GM18505 (cell line): ENCODE data around the gene CARNS1.

Experiments
- ATAC-seq: cut with Tn5 transposase; IDR thresholded peaks from one replicate; pipeline ENCODE4 v1.9.1; 2021; ENCODE audit not compliant: unreplicated experiment
- POLR2A ChIP-seq: IDR thresholded peaks from 4 replicates; pipeline ENCODE4 v1.6.1; 2011; ENCODE audit warnings: borderline replicate concordance; ENCODE audit not compliant: insufficient read depth, insufficient read length; ENCODE audit errors: extremely low read depth

CARNS1 gene

GRCh38 chr11:67449116-67449844 is 33.8 kb downstream of the CARNS1 start:
- TF ChIP-seq POLR2A, result no peak
- no peak for ATAC-seq

- TF ChIP-seq POLR2A, result no peak
- no peak for ATAC-seq
These were observed 35.5 kb downstream of the CARNS1 start for GRCh38 chr11:67450796-67451657.

DNA sequence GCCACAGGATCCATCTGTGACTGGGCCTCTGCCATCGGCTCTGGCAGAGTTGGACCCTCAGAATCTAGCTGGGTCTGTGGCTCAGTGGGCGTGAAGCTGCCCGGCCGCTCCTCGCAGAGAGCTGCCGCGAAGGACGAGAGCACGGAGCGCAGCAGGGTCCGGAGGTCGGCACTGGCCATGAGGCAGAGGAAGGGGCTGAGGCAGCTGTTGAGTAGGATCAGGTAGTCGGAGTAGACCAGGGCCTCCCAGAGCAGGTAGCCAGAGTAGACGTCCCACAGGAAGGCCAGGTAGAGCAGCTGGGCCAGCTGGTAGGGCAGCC is 36.1 kb downstream of the CARNS1 start:
- no peak for ATAC-seq
- TF ChIP-seq POLR2A, result no peak

DNA sequence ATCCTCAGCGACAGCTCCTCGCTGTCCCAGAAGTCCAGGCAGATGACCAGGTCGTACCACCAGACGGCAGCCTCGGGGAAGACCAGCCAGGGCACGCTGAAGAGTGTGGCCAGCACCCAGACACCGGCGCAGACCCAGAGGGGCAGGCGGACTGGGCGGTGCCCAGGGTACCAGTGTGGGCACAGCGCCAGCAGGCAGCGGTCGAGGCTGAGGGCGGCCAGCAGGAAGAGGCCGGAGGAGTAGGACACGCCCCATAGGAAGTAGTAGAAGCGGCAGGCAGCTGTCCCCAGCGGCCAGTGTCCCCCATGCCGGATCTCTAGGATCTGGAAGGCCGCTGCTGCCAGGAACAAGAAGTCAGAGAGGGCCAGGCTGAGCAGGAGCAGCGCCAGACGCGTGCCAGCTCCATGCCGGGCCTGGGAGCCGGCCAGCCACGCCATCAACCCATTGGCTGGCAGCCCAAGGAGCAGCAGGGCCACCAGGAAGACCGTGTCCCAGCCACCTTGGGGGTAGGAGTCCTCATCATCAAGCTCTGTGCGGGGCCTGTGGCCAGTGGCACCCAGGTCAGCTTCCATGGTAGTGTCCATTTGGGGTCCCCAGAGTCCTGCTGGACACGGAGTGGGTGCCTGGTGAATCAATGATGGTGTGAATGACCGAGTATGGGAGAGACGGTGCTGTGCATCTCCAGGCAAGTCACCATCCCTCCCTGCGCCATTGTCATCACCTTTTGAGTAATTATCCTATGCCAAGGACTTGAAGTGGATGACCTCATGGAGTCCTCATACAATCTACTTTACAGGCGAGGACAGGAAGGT is 36.9 kb downstream of the CARNS1 start, which contains the start of gene GPR152:
GPR152 (minus strand) TSS at position 589 of the 812 bp plus-strand sequence; CDS start at position 584, 5 bp downstream.
- no peak for ATAC-seq
- TF ChIP-seq POLR2A, result no peak

DNA sequence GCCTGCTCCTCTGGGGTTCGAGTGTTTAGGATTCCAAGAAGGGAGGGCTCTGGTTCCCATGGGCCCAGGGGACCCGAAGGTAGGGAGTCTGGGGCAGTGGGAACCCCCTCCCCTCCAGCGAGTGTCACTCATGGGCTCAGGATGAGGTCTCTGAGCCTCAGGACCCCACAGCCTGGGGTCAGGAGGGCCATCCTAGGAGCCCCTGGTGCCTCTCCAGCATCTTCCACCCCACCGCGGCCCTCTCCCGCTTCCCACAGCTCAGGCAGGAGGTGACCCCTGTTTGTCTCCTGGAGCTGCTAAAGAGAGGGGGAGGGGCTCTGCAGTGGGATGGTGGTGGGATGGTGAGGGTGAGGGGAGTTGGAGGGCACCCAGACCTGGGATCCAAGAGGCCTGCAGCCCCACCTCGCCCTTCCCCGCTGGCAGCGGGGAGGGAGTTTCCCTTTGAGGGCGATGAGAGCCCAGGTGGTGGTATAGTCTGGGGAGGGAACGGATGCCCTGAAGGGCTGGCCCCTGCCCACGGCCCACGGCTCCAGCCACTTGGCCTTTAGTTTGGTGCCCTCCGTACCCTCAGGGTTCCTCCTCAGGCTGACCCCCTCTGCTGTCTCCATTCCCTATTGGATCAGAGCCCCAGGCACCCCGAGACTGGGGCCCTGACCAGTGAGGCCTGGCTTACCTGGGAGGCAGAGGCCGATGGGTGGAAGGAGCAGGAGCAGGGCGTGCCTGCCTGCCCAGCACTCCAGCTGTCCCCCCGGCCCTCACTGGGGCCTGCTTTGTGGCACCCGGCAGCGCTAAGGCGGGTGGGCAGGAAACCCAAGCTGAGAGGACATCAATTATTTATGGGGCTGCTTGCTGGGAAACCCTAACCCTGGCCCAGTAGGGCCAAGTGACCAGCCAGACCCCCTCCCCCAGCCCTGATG is 38.6 kb downstream of the CARNS1 start:
- TF ChIP-seq POLR2A, result no peak
- no peak for ATAC-seq

- TF ChIP-seq POLR2A, result no peak
- no peak for ATAC-seq
These were observed 39.6 kb downstream of the CARNS1 start, which contains the start of gene CABP4 for GRCh38 chr11:67455054-67455453. Gene CABP4 (plus strand): TSS chr11:67455354. CDS start chr11:67455424, 70 bp downstream.

GRCh38 chr11:67456068-67456705 is 40.7 kb downstream of the CARNS1 start:
- no peak for ATAC-seq
- no peak for TF ChIP-seq POLR2A

DNA sequence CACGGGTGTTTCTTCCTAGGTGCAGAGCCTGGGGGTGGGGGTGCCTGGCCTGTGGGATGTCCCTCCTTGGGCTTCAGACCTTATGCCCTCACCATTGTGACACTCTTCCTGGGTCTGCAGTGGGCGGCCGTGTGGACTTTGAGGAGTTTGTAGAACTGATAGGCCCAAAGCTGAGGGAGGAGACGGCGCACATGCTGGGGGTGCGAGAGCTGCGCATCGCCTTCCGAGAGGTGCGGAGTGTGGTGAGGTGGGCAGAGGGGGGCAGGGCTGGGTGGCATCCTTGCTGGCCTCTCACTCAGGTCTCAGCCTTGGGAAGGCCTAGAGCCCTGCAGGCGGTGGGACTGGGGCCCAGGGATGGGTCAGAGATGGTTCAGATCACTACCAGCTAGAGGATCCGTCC is 42.0 kb downstream of the CARNS1 start:
- no peak for ATAC-seq
- no peak for TF ChIP-seq POLR2A

- ATAC-seq, result no peak
These were observed 42.8 kb downstream of the CARNS1 start for GRCh38 chr11:67458266-67458665.

GRCh38 chr11:67463186-67463585 is 47.7 kb downstream of the CARNS1 start:
- TF ChIP-seq POLR2A, result no peak

More at GRCh38 chr11:67458266-67458665, 42.8 kb downstream of the CARNS1 start:
- TF ChIP-seq POLR2A, result no peak

DNA sequence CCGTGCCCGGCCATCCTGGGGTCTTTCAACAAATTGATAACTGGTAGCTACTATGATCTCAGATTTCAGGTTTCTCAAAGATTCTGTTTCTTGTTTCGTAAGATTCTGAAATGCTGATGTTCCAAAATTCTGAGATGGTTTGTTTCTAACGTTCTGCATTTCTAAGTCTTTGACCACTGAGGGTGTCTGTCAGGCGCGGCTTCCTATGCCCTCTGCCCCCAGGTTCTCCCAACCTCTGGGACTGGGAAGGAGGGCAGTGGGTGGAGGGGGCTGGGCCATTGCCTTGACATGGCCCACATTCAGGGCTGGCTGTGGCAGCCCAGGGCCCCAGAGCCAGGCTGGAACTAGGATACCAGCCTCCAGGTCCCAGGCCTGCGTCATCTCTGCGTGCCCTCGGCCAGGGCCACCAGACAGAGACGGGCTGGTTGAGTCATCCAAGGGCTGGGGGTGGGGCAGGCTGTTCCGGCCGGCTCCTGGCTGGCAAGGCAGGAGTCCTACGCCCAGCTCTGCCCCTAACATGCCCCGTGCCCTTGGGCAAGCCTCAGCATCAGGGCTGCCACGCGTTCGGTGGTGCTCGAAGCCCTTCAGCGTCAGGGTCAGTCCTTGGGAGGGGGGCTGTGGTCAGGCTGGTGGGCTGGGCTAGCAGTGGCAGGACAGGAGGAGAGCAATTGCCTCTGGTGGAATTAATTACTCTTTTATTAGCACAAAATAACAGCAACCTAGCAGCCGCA is 48.4 kb downstream of the CARNS1 start:
- ATAC-seq, result no peak

More at GRCh38 chr11:67463186-67463585, 47.7 kb downstream of the CARNS1 start:
- no peak for ATAC-seq

More for the DNA sequence above, 48.4 kb downstream of the CARNS1 start:
- TF ChIP-seq POLR2A, result no peak
